CD4-positive, alpha-beta T cell (primary cell): ENCODE results near the gene PRSS27. TPM values are rescaled to one million over a fixed set of nuclear protein-coding genes. Genes with fewer than 3 reads are reported as not detected.

Experiments used
- ATAC-seq: fragments of 200-7000 bp; cut with Tn5 transposase; one replicate; pipeline ENCODE4 v1.10.0; 2022; ENCODE audit warnings: mild to moderate bottlenecking; ENCODE audit not compliant: poor library complexity
- CTCF ChIA-PET: fragments of 350-600 bp; sonication (Branson Sonifier 250); formaldehyde crosslinking; loops from one replicate; lab custom pipeline; 2021; ENCODE audit warnings: antibody characterized with exemption, inconsistent platforms; lab: Charles Lee
- POLR2A ChIA-PET: fragments of 350-600 bp; sonication (Branson Sonifier 250); formaldehyde crosslinking; loops from one replicate; lab custom pipeline; 2021; ENCODE audit warnings: antibody characterized with exemption, inconsistent platforms; lab: Charles Lee
- DNase-seq, 14 experiments: peaks; one replicate each; pipeline ENCODE4 v3.0.0-alpha.2; 2013 to 2020; ENCODE audit warnings: mixed read lengths in 2 of 14
- H3K27ac ChIP-seq, 2 donors: one replicate each; pipeline versions ENCODE4 v1.5.1 to v1.7.0; 2013; ENCODE audit warnings: low read length in 2 of 2, low read depth in 1 of 2, mild to moderate bottlenecking in 1 of 2
- H3K27me3 ChIP-seq, 2 experiments: 1 replicate in 1 of 2; 2 replicates in 1 of 2; pipeline versions ENCODE4 v1.6.1 to v1.7.0; 2013; ENCODE audit warnings: low read length in 2 of 2, control low read depth in 1 of 2, mild to moderate bottlenecking in 1 of 2, moderate library complexity in 1 of 2; ENCODE audit not compliant: insufficient read depth in 2 of 2, control insufficient read depth in 1 of 2
- H3K36me3 ChIP-seq: one replicate; pipeline ENCODE4 v1.6.1; 2013; ENCODE audit warnings: low read length, control low read depth; ENCODE audit not compliant: insufficient read depth
- H3K4me1 ChIP-seq: one replicate; pipeline ENCODE4 v1.6.1; 2013; ENCODE audit warnings: low read length, control low read depth; ENCODE audit not compliant: insufficient read depth
- H3K4me3 ChIP-seq: one replicate; pipeline ENCODE4 v1.5.1; 2013; ENCODE audit warnings: mild to moderate bottlenecking, low read length, moderate library complexity
- H3K9me3 ChIP-seq, 2 experiments: 1 replicate in 1 of 2; 2 replicates in 1 of 2; pipeline versions ENCODE4 v1.6.1 to v1.7.0; 2013; ENCODE audit warnings: low read length in 2 of 2, mild to moderate bottlenecking in 2 of 2, control low read depth in 1 of 2, moderate library complexity in 1 of 2; ENCODE audit not compliant: control insufficient read depth in 1 of 2, insufficient read depth in 1 of 2
- H3K27ac Mint-ChIP-seq: one replicate; pipeline ENCODE4 v1.8.0; 2020; ENCODE audit warnings: mixed read lengths
- H3K27me3 Mint-ChIP-seq: one replicate; pipeline ENCODE4 v1.8.0; 2021; ENCODE audit warnings: mixed read lengths
- H3K36me3 Mint-ChIP-seq: one replicate; pipeline ENCODE4 v1.8.0; 2021; ENCODE audit warnings: low read depth, mixed read lengths
- H3K4me1 Mint-ChIP-seq: one replicate; pipeline ENCODE4 v1.8.0; 2021; ENCODE audit warnings: low read depth, mixed read lengths
- H3K4me3 Mint-ChIP-seq: one replicate; pipeline ENCODE4 v1.8.0; 2020; ENCODE audit warnings: mild to moderate bottlenecking, mixed read lengths
- H3K9me3 Mint-ChIP-seq: one replicate; pipeline ENCODE4 v1.8.0; 2020; ENCODE audit warnings: mixed read lengths
- CTCF ChIP-seq: fragments of 200-600 bp; IDR thresholded peaks from one replicate; pipeline ENCODE4 v1.8.0; 2022; ENCODE audit warnings: antibody characterized with exemption, mild to moderate bottlenecking
- intact Hi-C, 2 experiments: fragments of 100-400 bp; cut with DNase I in 1 of 2; cut with micrococcal nuclease in 1 of 2; formaldehyde crosslinking; loops; one replicate each; pipeline versions ENCODE4 v1.15.1 to v1.9.0; 2023 to 2025; cut with DNase I, micrococcal nuclease
- total RNA-seq, 174 experiments: library from RNA in 2 of 174; stranded (reverse) in 2 of 174; gene quantifications; one replicate each; pipeline ENCODE4 v1.2.3 and lab custom pipeline; 2021 to 2026

PRSS27 gene
- total RNA-seq, 2 experiments from 2014 or later, result 0.28 to 0.44 TPM

GRCh38 chr16:2719328-2720063 lies 528 bp downstream of the PRSS27 start:
- TF ChIP-seq CTCF, result no peak
- H3K4me3 Mint-ChIP-seq, result peak overlapping the region; percentile 34
- Histone ChIP-seq H3K27me3 (peaks cover 0 to 1% of the 10 kb centered on the region in 2 experiments), H3K4me1 (peaks cover 24% of the 10 kb centered on the region), H3K9me3 (peaks cover 0 to 1% of the 10 kb centered on the region in 2 experiments), H3K27ac (no peak overlapping the region), H3K4me3 (no peak overlapping the region), H3K36me3 (no peaks in the 10 kb centered on the region)
- H3K27ac Mint-ChIP-seq, result no peak overlapping the region
- peaks cover 4% of the 10 kb centered on the region for H3K27me3 Mint-ChIP-seq
- DNase-seq (peak in 1 of 14 experiments; percentile 31), ATAC-seq (no peak)
- H3K4me1 Mint-ChIP-seq, result no peaks in the 10 kb centered on the region
- no peaks in the 10 kb centered on the region for H3K36me3 Mint-ChIP-seq
- H3K9me3 Mint-ChIP-seq, result no peaks in the 10 kb centered on the region
- intact Hi-C loops, result loop anchor here in 1 of 2 experiments (2.0 to 5.0 kb wide), 2 partner anchors 47 to 148 kb away; no protein-coding TSS in a partner anchor
- CTCF ChIA-PET, result no interaction called here
- POLR2A ChIA-PET, result interaction anchor here (1.2 kb wide), 1 partner anchor 37 kb away, joined by 3 read pairs; the partner anchor contains the start of gene KCTD5

- Mint-ChIP-seq H3K27ac (no peak overlapping the region), H3K4me3 (peak overlapping the region; percentile 9), H3K9me3 (no peaks in the 10 kb centered on the region), H3K4me1 (no peaks in the 10 kb centered on the region), H3K27me3 (no peaks in the 10 kb centered on the region), H3K36me3 (no peaks in the 10 kb centered on the region)
- Histone ChIP-seq H3K9me3 (peaks cover 0 to 8% of the 10 kb centered on the region in 2 experiments), H3K27ac (no peak overlapping the region), H3K36me3 (no peaks in the 10 kb centered on the region), H3K4me3 (no peak overlapping the region), H3K27me3 (no peaks in the 10 kb centered on the region), H3K4me1 (peaks cover 24% of the 10 kb centered on the region)
- CTCF ChIA-PET, result no interaction called here
- peak in 1 of 14 experiments; percentile 30 for DNase-seq
- no peak for ATAC-seq
- intact Hi-C loops, result no loop called here
- POLR2A ChIA-PET, result no interaction called here
- TF ChIP-seq CTCF, result no peak
Observed at GRCh38 chr16:2717383-2718263, 2.4 kb downstream of the PRSS27 start.

GRCh38 chr16:2716948-2717347 lies 3.1 kb downstream of the PRSS27 start:
- peaks cover 0 to 8% of the 10 kb centered on the region in 2 experiments for H3K9me3 ChIP-seq
- no peak overlapping the region for H3K27ac ChIP-seq
- H3K36me3 Mint-ChIP-seq, result no peaks in the 10 kb centered on the region
- H3K27ac Mint-ChIP-seq, result no peak overlapping the region
- no peaks in the 10 kb centered on the region for H3K4me1 Mint-ChIP-seq
- H3K36me3 ChIP-seq, result no peaks in the 10 kb centered on the region
- H3K4me1 ChIP-seq, result peaks cover 24% of the 10 kb centered on the region
- intact Hi-C loops, result no loop called here
- peak in 1 of 14 experiments; percentile 25 for DNase-seq
- H3K4me3 ChIP-seq, result no peak overlapping the region
- ChIA-PET CTCF (no interaction called here), POLR2A (no interaction called here)
- no peaks in the 10 kb centered on the region for H3K27me3 ChIP-seq
- TF ChIP-seq CTCF, result no peak
- ATAC-seq, result no peak
- H3K9me3 Mint-ChIP-seq, result no peaks in the 10 kb centered on the region
- H3K27me3 Mint-ChIP-seq, result no peaks in the 10 kb centered on the region
- H3K4me3 Mint-ChIP-seq, result no peak overlapping the region
